Measurements from ENCODE around the gene PTPRM. TPM values are rescaled to one million over a fixed set of nuclear protein-coding genes. Genes with fewer than 3 reads are reported as not detected.

PTPRM gene
- total RNA-seq, 1 experiment from 2014 or later, result 11.1 TPM

DNA sequence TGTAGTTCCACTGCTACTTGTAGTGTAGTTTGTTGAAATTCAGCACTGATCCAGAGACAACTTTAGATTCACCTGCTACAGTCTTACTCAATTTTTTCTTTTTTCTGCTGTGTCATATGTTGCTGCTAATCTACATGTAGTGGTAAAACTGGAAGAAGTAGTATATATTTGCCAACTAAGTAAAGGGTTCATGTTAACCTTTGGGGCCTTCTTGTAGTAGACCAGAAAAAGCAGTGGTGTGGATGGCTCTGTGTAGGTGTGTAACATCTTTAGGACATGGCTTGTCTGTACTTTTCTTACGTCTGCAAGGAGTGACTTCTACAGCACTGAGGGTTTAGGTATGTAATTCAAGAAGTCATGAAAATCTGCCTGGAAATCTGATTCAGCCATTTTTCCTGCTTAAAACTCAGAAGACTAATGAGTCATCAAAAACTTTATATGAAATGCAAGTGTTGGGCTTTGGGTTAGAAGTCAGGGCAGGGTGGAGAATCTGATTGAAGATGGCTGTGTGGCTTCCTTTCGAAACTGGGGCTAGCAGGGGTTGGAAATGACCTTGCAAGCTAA is 8.4 kb downstream of the PTPRM start (continued):
- TF ChIP-seq, protein P1, sequence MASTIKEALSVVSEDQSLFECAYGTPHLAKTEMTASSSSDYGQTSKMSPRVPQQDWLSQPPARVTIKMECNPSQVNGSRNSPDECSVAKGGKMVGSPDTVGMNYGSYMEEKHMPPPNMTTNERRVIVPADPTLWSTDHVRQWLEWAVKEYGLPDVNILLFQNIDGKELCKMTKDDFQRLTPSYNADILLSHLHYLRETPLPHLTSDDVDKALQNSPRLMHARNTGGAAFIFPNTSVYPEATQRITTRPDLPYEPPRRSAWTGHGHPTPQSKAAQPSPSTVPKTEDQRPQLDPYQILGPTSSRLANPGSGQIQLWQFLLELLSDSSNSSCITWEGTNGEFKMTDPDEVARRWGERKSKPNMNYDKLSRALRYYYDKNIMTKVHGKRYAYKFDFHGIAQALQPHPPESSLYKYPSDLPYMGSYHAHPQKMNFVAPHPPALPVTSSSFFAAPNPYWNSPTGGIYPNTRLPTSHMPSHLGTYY (CRISPR knock-in tag; IDR thresholded peaks at IDR 0.05), result no peak
- TF ChIP-seq, protein P2, sequence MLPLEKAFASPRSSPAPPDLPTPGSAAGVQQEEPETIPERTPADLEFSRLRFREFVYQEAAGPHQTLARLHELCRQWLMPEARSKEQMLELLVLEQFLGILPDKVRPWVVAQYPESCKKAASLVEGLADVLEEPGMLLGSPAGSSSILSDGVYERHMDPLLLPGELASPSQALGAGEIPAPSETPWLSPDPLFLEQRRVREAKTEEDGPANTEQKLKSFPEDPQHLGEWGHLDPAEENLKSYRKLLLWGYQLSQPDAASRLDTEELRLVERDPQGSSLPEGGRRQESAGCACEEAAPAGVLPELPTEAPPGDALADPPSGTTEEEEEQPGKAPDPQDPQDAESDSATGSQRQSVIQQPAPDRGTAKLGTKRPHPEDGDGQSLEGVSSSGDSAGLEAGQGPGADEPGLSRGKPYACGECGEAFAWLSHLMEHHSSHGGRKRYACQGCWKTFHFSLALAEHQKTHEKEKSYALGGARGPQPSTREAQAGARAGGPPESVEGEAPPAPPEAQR (CRISPR knock-in tag; IDR thresholded peaks at IDR 0.05), result no peak
- TF ChIP-seq, protein P3, sequence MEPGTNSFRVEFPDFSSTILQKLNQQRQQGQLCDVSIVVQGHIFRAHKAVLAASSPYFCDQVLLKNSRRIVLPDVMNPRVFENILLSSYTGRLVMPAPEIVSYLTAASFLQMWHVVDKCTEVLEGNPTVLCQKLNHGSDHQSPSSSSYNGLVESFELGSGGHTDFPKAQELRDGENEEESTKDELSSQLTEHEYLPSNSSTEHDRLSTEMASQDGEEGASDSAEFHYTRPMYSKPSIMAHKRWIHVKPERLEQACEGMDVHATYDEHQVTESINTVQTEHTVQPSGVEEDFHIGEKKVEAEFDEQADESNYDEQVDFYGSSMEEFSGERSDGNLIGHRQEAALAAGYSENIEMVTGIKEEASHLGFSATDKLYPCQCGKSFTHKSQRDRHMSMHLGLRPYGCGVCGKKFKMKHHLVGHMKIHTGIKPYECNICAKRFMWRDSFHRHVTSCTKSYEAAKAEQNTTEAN (CRISPR knock-in tag; IDR thresholded peaks at IDR 0.05), result no peak
- TF ChIP-seq, protein P4, sequence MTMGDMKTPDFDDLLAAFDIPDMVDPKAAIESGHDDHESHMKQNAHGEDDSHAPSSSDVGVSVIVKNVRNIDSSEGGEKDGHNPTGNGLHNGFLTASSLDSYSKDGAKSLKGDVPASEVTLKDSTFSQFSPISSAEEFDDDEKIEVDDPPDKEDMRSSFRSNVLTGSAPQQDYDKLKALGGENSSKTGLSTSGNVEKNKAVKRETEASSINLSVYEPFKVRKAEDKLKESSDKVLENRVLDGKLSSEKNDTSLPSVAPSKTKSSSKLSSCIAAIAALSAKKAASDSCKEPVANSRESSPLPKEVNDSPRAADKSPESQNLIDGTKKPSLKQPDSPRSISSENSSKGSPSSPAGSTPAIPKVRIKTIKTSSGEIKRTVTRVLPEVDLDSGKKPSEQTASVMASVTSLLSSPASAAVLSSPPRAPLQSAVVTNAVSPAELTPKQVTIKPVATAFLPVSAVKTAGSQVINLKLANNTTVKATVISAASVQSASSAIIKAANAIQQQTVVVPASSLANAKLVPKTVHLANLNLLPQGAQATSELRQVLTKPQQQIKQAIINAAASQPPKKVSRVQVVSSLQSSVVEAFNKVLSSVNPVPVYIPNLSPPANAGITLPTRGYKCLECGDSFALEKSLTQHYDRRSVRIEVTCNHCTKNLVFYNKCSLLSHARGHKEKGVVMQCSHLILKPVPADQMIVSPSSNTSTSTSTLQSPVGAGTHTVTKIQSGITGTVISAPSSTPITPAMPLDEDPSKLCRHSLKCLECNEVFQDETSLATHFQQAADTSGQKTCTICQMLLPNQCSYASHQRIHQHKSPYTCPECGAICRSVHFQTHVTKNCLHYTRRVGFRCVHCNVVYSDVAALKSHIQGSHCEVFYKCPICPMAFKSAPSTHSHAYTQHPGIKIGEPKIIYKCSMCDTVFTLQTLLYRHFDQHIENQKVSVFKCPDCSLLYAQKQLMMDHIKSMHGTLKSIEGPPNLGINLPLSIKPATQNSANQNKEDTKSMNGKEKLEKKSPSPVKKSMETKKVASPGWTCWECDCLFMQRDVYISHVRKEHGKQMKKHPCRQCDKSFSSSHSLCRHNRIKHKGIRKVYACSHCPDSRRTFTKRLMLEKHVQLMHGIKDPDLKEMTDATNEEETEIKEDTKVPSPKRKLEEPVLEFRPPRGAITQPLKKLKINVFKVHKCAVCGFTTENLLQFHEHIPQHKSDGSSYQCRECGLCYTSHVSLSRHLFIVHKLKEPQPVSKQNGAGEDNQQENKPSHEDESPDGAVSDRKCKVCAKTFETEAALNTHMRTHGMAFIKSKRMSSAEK (CRISPR knock-in tag; IDR thresholded peaks at IDR 0.05; ENCODE audit: borderline replicate concordance), result no peak
- TF ChIP-seq, protein P5, sequence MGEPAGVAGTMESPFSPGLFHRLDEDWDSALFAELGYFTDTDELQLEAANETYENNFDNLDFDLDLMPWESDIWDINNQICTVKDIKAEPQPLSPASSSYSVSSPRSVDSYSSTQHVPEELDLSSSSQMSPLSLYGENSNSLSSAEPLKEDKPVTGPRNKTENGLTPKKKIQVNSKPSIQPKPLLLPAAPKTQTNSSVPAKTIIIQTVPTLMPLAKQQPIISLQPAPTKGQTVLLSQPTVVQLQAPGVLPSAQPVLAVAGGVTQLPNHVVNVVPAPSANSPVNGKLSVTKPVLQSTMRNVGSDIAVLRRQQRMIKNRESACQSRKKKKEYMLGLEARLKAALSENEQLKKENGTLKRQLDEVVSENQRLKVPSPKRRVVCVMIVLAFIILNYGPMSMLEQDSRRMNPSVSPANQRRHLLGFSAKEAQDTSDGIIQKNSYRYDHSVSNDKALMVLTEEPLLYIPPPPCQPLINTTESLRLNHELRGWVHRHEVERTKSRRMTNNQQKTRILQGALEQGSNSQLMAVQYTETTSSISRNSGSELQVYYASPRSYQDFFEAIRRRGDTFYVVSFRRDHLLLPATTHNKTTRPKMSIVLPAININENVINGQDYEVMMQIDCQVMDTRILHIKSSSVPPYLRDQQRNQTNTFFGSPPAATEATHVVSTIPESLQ (CRISPR knock-in tag; IDR thresholded peaks at IDR 0.05), result no peak

DNA sequence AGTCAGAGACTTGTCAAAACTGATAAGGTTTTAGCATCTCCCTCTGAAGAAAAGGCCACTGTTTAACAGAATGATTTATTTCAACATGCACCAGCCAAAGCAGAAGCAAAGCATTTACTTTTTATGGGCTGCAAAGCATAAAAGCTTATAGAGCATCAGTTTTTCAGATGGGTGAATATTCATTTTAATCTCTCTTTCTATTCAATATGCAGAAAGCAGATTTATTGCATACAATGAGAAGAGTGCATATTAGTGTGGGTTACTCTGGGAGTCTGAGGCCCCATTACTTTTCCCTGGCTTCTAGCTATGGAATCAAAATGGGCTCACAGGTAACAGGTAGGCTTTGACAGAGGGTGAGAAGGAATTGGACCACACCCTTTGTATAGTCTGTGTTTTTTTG is 9.0 kb downstream of the PTPRM start:
- Mint-ChIP-seq H3K9me3 (no peaks in the 10 kb centered on the region), H3K36me3 (no peaks in the 10 kb centered on the region), H3K27ac (no peak overlapping the region), H3K4me1 (peaks cover 34% of the 10 kb centered on the region), H3K27me3 (ENCODE audit: low read depth) (no peaks in the 10 kb centered on the region), H3K4me3 (no peak overlapping the region)
- ChIA-PET POLR2A (no interaction called here), CTCF (interaction anchor here (1.4 kb wide), 1 partner anchor 9 kb away, joined by 9 read pairs; the partner anchor contains the start of gene PTPRM)
- ATAC-seq, result no peak
- no peak for DNase-seq (ENCODE audit: low spot score)
- TF ChIP-seq, protein P6, sequence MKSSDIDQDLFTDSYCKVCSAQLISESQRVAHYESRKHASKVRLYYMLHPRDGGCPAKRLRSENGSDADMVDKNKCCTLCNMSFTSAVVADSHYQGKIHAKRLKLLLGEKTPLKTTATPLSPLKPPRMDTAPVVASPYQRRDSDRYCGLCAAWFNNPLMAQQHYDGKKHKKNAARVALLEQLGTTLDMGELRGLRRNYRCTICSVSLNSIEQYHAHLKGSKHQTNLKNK (CRISPR knock-in tag; IDR thresholded peaks at IDR 0.05), result no peak
- no peak for TF ChIP-seq SMAD4 (CRISPR knock-in tag; IDR thresholded peaks at IDR 0.05)
- TF ChIP-seq, protein P7, sequence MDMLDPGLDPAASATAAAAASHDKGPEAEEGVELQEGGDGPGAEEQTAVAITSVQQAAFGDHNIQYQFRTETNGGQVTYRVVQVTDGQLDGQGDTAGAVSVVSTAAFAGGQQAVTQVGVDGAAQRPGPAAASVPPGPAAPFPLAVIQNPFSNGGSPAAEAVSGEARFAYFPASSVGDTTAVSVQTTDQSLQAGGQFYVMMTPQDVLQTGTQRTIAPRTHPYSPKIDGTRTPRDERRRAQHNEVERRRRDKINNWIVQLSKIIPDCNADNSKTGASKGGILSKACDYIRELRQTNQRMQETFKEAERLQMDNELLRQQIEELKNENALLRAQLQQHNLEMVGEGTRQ (CRISPR knock-in tag; IDR thresholded peaks at IDR 0.05), result no peak
- TF ChIP-seq ZNF416 (CRISPR knock-in tag; IDR thresholded peaks at IDR 0.05), result no peak
- TF ChIP-seq, protein P8, sequence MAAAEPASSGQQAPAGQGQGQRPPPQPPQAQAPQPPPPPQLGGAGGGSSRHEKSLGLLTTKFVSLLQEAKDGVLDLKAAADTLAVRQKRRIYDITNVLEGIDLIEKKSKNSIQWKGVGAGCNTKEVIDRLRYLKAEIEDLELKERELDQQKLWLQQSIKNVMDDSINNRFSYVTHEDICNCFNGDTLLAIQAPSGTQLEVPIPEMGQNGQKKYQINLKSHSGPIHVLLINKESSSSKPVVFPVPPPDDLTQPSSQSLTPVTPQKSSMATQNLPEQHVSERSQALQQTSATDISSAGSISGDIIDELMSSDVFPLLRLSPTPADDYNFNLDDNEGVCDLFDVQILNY (CRISPR knock-in tag; IDR thresholded peaks at IDR 0.05), result no peak
- no peak for TF ChIP-seq KAT7 (CRISPR knock-in tag; IDR thresholded peaks at IDR 0.05; ENCODE audit: borderline replicate concordance)
- TF ChIP-seq NFYB (CRISPR knock-in tag; conservative IDR thresholded peaks at IDR 0.05; ENCODE audit: low read depth), result no peak
- TF ChIP-seq, protein P9, sequence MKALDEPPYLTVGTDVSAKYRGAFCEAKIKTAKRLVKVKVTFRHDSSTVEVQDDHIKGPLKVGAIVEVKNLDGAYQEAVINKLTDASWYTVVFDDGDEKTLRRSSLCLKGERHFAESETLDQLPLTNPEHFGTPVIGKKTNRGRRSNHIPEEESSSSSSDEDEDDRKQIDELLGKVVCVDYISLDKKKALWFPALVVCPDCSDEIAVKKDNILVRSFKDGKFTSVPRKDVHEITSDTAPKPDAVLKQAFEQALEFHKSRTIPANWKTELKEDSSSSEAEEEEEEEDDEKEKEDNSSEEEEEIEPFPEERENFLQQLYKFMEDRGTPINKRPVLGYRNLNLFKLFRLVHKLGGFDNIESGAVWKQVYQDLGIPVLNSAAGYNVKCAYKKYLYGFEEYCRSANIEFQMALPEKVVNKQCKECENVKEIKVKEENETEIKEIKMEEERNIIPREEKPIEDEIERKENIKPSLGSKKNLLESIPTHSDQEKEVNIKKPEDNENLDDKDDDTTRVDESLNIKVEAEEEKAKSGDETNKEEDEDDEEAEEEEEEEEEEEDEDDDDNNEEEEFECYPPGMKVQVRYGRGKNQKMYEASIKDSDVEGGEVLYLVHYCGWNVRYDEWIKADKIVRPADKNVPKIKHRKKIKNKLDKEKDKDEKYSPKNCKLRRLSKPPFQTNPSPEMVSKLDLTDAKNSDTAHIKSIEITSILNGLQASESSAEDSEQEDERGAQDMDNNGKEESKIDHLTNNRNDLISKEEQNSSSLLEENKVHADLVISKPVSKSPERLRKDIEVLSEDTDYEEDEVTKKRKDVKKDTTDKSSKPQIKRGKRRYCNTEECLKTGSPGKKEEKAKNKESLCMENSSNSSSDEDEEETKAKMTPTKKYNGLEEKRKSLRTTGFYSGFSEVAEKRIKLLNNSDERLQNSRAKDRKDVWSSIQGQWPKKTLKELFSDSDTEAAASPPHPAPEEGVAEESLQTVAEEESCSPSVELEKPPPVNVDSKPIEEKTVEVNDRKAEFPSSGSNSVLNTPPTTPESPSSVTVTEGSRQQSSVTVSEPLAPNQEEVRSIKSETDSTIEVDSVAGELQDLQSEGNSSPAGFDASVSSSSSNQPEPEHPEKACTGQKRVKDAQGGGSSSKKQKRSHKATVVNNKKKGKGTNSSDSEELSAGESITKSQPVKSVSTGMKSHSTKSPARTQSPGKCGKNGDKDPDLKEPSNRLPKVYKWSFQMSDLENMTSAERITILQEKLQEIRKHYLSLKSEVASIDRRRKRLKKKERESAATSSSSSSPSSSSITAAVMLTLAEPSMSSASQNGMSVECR (CRISPR knock-in tag; IDR thresholded peaks at IDR 0.05; ENCODE audit: borderline replicate concordance), result no peak
